ENCODE data around the gene CFAP68. TPM values are rescaled to one million over a fixed set of nuclear protein-coding genes. Genes with fewer than 3 reads are reported as not detected.

CFAP68 gene
- total and polyA plus RNA-seq, 10 of the 15 experiments (the other 5 are each of a cell fraction or from before 2014, with no cell fraction given), result 35.7 to 84.4 (median 64.1) TPM

- TF ChIP-seq REST (IDR thresholded peaks at IDR 0.05; ENCODE audit: low read depth, low read length) (no peak), DPF2 (IDR thresholded peaks at IDR 0.05) (no peak), CTCF (IDR thresholded peaks at IDR 0.05 in 2 of 3, conservative IDR thresholded peaks at IDR 0.05 in 1 of 3; ENCODE audit: control insufficient read depth in 2 of 3, extremely low read depth in 1 of 3, insufficient read depth in 1 of 3, low read depth in 3 of 3, low read length in 3 of 3) (no peak), NBN (IDR thresholded peaks at IDR 0.05) (no peak), SIN3A (IDR thresholded peaks at IDR 0.05; ENCODE audit: low read depth, low read length) (0 out of 2 replicates have a peak, but pooled peaks have one; percentile 38), STAT1 (conservative IDR thresholded peaks at IDR 0.05) (no peak), BCL11A (IDR thresholded peaks at IDR 0.05; ENCODE audit: low read depth, low read length) (no peak), YBX1 (IDR thresholded peaks at IDR 0.05) (no peak), MTA2 (IDR thresholded peaks at IDR 0.05; ENCODE audit: low read depth) (0 out of 2 replicates have a peak, but pooled peaks have one; percentile 10), EZH2 (IDR thresholded peaks at IDR 0.05; ENCODE audit: borderline replicate concordance, control insufficient read depth, low read depth, low read length) (no peak), SREBF1 (IDR thresholded peaks at IDR 0.05; ENCODE audit: low read length) (no peak), MTA3 (IDR thresholded peaks at IDR 0.05; ENCODE audit: borderline replicate concordance, low read length) (no peak), BACH1 (IDR thresholded peaks at IDR 0.05; ENCODE audit: borderline replicate concordance) (peak; percentile 26; the same call in 1 of the 2 replicates), CHD4 (IDR thresholded peaks at IDR 0.05) (no peak), CEBPZ (IDR thresholded peaks at IDR 0.05; ENCODE audit: low read depth, low read length) (no peak), RCOR1 (conservative IDR thresholded peaks at IDR 0.05; ENCODE audit: low read depth, low read length) (no peak), GABPA (IDR thresholded peaks at IDR 0.05; ENCODE audit: low read depth) (0 out of 2 replicates have a peak, but pooled peaks have one; percentile 30), IRF5 (IDR thresholded peaks at IDR 0.05; ENCODE audit: borderline replicate concordance) (no peak), POLR2A (IDR thresholded peaks at IDR 0.05; ENCODE audit: low read depth, low read length) (peak; percentile 79), EP300 (IDR thresholded peaks at IDR 0.05; ENCODE audit: borderline replicate concordance in 1 of 2, control insufficient read depth in 1 of 2, low read depth in 2 of 2, low read length in 2 of 2) (no peak)
Measured at GRCh38 chr11:111926505-111927391, 47.4 kb downstream of the CFAP68 start (continued).
